MCF 10A (cell line): ENCODE data around the gene CAND2. TPM values are rescaled to one million over a fixed set of nuclear protein-coding genes. Genes with fewer than 3 reads are reported as not detected.
A peak's percentile ranks its signal among the peaks of the same experiment; 100 is the strongest.
"Not testable (repeated sequence)": the region's sequence is repeated elsewhere in the genome, so short reads cannot be mapped to it uniquely, and the experiment has no call there.

Experiments
- BruUV-seq: library from RNA; stranded (reverse); fragments of 400-500 nt; replicated peaks from 2 replicates; lab custom pipeline; 2021; lab: Mats Ljungman, UMichigan
- CTCF ChIA-PET: fragments of 300-600 bp; sonication (Branson Sonifier 250); formaldehyde crosslinking; extraction: SDS; loops from one replicate; lab custom pipeline; 2021; ENCODE audit warnings: antibody characterized with exemption, inconsistent platforms; lab: Yijun Ruan, JAX
- POLR2A ChIA-PET: fragments of 300-600, 350-650 bp; sonication (Branson Sonifier 250); formaldehyde crosslinking; extraction: SDS; loops from one replicate; lab custom pipeline; 2020; ENCODE audit warnings: antibody characterized with exemption, inconsistent platforms; lab: Yijun Ruan, JAX
- DNase-seq: peaks from one replicate; pipeline ENCODE4 v3.0.0-alpha.2; 2018; ENCODE audit not compliant: unreplicated experiment
- H3K27ac Mint-ChIP-seq: one replicate; pipeline ENCODE4 v1.8.0; 2022; ENCODE audit warnings: mild to moderate bottlenecking, low read depth, mixed read lengths; ENCODE audit not compliant: unreplicated experiment
- H3K27me3 Mint-ChIP-seq: one replicate; pipeline ENCODE4 v1.8.0; 2022; ENCODE audit warnings: mixed read lengths; ENCODE audit not compliant: insufficient read depth, unreplicated experiment
- H3K36me3 Mint-ChIP-seq: one replicate; pipeline ENCODE4 v1.8.0; 2022; ENCODE audit warnings: mild to moderate bottlenecking, moderate library complexity, mixed read lengths; ENCODE audit not compliant: insufficient read depth, unreplicated experiment
- H3K4me1 Mint-ChIP-seq: one replicate; pipeline ENCODE4 v1.8.0; 2022; ENCODE audit warnings: mixed read lengths; ENCODE audit not compliant: insufficient read depth, unreplicated experiment
- H3K4me3 Mint-ChIP-seq: one replicate; pipeline ENCODE4 v1.8.0; 2022; ENCODE audit warnings: mild to moderate bottlenecking, moderate library complexity, mixed read lengths; ENCODE audit not compliant: unreplicated experiment
- H3K9me3 Mint-ChIP-seq: one replicate; pipeline ENCODE4 v1.8.0; 2022; ENCODE audit warnings: mixed read lengths; ENCODE audit not compliant: unreplicated experiment
- intact Hi-C: fragments of 100-400 bp; cut with micrococcal nuclease; formaldehyde crosslinking; loops from 2 replicates; pipeline ENCODE4 v1.14.1; 2022
- total RNA-seq: library from RNA; stranded (reverse); gene quantifications from 2 replicates; pipeline ENCODE4 v1.2.3, GENCODE V29; 2022
- TF ChIP-seq, protein P1 (sequence below): fragments of 200-600 bp; IDR thresholded peaks from one replicate; pipeline ENCODE4 v1.8.0; 2022; ENCODE audit warnings: antibody characterized with exemption, mild to moderate bottlenecking; ENCODE audit not compliant: unreplicated experiment

Gene CAND2
- total RNA-seq, 1 experiment from 2014 or later = not detected

DNA sequence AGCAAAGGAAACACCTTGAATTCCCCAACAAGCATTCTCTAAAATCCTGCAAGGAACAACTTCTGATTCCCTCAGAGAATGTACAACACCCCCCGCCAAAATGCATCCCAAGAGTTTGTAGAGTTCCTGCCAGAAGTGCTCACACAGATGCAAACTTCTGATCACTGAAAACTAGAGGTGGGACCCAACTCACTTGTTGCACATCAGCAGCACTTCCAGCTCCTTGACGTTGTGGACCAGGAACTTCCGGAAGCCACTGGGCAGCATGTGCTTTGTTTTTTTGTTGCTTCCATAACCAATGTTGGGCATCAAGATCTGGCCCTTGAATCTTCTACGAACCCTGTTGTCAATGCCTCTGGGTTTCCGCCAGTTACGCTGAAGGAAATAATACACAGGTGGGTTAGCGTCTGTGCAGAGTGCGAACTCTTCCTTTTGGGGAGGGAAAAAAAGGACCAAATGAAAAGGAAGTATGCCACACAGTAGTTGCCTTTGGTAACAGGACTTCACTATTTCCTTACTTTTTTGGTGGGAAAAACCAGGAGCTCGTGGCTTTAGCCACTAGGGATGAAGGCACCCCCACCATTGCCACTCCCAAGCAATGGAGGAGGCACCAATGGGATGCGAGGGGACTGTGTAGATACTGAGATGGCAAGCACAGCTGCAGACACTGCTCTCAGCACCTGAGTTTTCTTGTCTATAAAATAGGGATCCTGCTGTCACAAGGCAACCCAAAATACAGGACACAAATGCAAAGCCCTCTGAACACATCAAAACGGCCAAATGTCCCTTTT lies 42.9 kb downstream of the CAND2 start:
- no peaks in the 10 kb centered on the region for H3K27me3 Mint-ChIP-seq
- peaks cover 72% of the 10 kb centered on the region for H3K36me3 Mint-ChIP-seq
- TF ChIP-seq, protein P1, sequence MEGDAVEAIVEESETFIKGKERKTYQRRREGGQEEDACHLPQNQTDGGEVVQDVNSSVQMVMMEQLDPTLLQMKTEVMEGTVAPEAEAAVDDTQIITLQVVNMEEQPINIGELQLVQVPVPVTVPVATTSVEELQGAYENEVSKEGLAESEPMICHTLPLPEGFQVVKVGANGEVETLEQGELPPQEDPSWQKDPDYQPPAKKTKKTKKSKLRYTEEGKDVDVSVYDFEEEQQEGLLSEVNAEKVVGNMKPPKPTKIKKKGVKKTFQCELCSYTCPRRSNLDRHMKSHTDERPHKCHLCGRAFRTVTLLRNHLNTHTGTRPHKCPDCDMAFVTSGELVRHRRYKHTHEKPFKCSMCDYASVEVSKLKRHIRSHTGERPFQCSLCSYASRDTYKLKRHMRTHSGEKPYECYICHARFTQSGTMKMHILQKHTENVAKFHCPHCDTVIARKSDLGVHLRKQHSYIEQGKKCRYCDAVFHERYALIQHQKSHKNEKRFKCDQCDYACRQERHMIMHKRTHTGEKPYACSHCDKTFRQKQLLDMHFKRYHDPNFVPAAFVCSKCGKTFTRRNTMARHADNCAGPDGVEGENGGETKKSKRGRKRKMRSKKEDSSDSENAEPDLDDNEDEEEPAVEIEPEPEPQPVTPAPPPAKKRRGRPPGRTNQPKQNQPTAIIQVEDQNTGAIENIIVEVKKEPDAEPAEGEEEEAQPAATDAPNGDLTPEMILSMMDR = no peak
- peaks cover 23% of the 10 kb centered on the region for H3K4me1 Mint-ChIP-seq
- ChIA-PET CTCF (interaction anchor here (0.8 to 5.1 kb wide), 3 partner anchors 8 to 132 kb away, joined by 3 to 38 read pairs (median 3); no protein-coding TSS in a partner anchor), POLR2A (interaction anchor here (0.7 to 4.1 kb wide), 7 partner anchors 8 to 261 kb away, joined by 3 to 39 read pairs (median 9); partner anchors contain the start of genes RAF1 and TMEM40)
- no TSS peak for BruUV-seq
- peak overlapping the region; percentile 100 for H3K27ac Mint-ChIP-seq
- no peak for DNase-seq
- no peaks in the 10 kb centered on the region for H3K9me3 Mint-ChIP-seq
- peak overlapping the region; percentile 96 for H3K4me3 Mint-ChIP-seq
- intact Hi-C loops = no loop called here

DNA sequence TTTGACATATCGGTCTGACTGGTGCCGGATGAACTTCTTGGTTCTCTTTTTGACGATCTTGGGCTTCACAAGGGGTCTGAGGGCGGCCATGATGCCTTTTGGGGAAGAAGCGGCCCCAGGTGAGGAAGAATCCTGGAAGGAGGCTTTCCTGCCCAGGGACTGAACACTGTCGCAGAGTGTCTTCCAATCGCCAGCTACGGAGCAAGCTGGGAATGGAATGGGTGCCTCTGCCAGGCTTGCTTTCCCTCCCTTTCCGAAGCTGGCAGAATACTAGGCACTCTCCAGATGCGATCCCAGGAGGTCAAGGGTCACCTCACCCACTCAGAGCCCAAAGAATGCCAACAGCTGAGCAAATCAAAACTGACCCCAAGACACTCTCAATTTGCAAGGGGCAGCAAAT lies 43.7 kb downstream of the CAND2 start:
- BruUV-seq, H3K27me3 Mint-ChIP-seq, DNase-seq, H3K9me3 Mint-ChIP-seq, intact Hi-C loops: not testable (repeated sequence)
- Mint-ChIP-seq H3K4me3 (peak overlapping the region; percentile 96), H3K27ac (peak overlapping the region; percentile 100), H3K4me1 (peaks cover 23% of the 10 kb centered on the region), H3K36me3 (peaks cover 65% of the 10 kb centered on the region)
- ChIA-PET CTCF (interaction anchor here (0.9 to 5.1 kb wide), 7 partner anchors 9 to 282 kb away, joined by 3 to 38 read pairs (median 5); no protein-coding TSS in a partner anchor), POLR2A (interaction anchor here (0.9 to 4.1 kb wide), 11 partner anchors 9 to 262 kb away, joined by 3 to 39 read pairs (median 6); partner anchors contain the start of genes RAF1 and TMEM40)

DNA sequence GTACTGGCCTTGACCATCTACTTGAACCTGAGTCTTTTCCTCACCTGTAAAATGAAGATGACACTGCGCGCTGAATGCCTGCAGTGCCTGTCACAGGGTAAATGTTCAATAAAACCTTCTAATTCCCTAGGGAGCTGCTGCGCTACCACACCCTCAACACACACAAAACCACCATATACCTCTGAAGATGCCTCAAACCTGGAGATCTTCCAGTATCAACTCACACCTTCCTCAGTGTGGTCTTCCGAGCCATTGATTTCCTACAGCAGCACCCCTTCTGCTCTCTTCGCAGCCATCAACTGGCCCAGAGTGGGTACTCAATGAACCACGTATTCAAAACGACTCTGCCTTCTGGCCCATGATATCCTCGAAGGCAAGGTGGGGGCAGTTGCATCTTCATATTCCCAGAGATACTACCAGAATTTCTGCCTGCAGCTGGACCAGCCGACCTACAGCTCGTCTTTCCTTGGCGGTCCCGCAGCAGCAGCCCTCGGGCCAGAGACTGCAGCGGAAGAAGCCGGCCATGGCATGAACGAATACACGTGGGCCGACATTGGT lies 44.2 kb downstream of the CAND2 start:
- Mint-ChIP-seq H3K27me3 (no peaks in the 10 kb centered on the region), H3K36me3 (peaks cover 59% of the 10 kb centered on the region), H3K4me1 (peaks cover 23% of the 10 kb centered on the region), H3K4me3 (peak overlapping the region; percentile 96), H3K9me3 (no peaks in the 10 kb centered on the region), H3K27ac (peak overlapping the region; percentile 100)
- POLR2A ChIA-PET = interaction anchor here (0.6 to 4.1 kb wide), 21 partner anchors 10 to 355 kb away, joined by 3 to 39 read pairs (median 5); partner anchors contain the start of genes MKRN2, MKRN2OS, RAF1 and TMEM40
- TF ChIP-seq, protein P1 = no peak
- DNase-seq = no peak
- CTCF ChIA-PET = interaction anchor here (0.7 to 5.1 kb wide), 14 partner anchors 10 to 283 kb away, joined by 3 to 38 read pairs (median 6); partner anchors contain the start of gene TMEM40
- BruUV-seq = TSS peak; percentile 62
- intact Hi-C loops = loop anchor here (1.0 kb wide), 2 partner anchors 134 to 356 kb away; partner anchors contain the start of gene TSEN2

DNA sequence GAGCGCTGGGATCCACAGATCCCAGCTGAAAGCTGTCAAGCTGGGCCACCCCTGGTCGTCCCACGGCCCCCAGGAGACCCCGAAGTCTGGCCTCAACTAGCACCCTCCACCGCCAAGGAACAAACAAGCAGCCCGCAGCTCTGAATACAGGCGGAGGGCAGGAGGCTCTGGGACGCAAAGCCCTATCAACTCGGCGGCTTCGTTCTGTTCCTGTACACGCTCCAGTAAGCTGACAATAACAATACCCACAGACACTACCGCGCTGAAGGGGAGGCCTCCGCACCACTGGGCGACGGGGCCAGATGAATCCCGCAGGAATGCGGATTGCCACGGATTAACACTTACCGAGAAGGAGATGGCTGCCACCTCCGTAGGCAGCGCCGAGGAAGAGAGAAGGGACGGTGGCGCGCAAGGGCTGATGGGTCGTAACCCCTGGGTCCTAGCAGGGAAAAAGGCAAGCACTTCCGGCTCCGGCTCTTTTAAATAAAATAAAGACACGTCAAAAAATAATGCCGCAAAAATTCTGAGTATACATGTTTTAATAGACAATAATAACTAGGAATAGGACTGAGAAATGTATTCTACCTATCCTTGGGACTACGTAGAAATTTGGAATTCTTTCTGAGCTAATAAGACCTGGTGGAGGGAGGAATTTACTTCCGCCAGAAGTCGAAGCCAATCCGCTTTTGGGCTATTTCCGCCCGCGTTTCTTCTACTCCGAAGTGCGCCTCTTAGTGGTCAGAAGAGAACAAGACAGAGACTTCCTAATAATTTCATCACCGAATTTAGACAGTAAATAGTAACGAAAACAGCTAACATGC lies 44.9 kb downstream of the CAND2 start, which contains the start of gene RPL32:
TSS of gene RPL32 (minus strand) at position 417 of the 821 bp plus-strand sequence. CDS start 1,328 bp downstream, outside the sequence.
- Mint-ChIP-seq H3K27ac (peak within 1 kb of the TSS; percentile 100), H3K9me3 (no peaks in the 10 kb centered on the region), H3K36me3 (peaks cover 52% of the 10 kb centered on the region), H3K27me3 (no peaks in the 10 kb centered on the region), H3K4me1 (peaks cover 25% of the 10 kb centered on the region), H3K4me3 (peak within 1 kb of the TSS; percentile 96)
- intact Hi-C loops = loop anchor here (1.0 kb wide), 2 partner anchors 135 to 357 kb away; partner anchors contain the start of gene TSEN2
- DNase-seq = peak; percentile 95
- TF ChIP-seq, protein P1 = peak; percentile 58
- ChIA-PET CTCF (interaction anchor here (0.6 to 5.1 kb wide), 29 partner anchors 10 to 725 kb away, joined by 3 to 38 read pairs (median 4); partner anchors contain the start of gene TMEM40), POLR2A (interaction anchor here (0.6 to 4.1 kb wide), 43 partner anchors 10 to 1811 kb away, joined by 3 to 39 read pairs (median 4); partner anchors contain the start of genes LSM3, MKRN2, MKRN2OS and RAF1)
- no TSS peak for BruUV-seq
